Tibial nerve (tissue), 3 donors: ENCODE data around the gene ODR4.

Experiments used
- CTCF ChIP-seq, 5 experiments: fragments of 200-600 bp in 3 of 5; fragments of 450-650 bp in 2 of 5; sonication (generic) in 3 of 5; IDR thresholded peaks; one replicate each; pipeline ENCODE4 v1.5.1; 2016 to 2019; ENCODE audit warnings: antibody characterized with exemption in 5 of 5, mild to moderate bottlenecking in 3 of 5, moderate library complexity in 2 of 5
- POLR2A ChIP-seq, 2 donors: fragments of 450-650 bp; IDR thresholded peaks; one replicate each; pipeline ENCODE4 v1.6.1; 2017; ENCODE audit warnings: antibody characterized with exemption in 2 of 2, mild to moderate bottlenecking in 2 of 2, moderate library complexity in 2 of 2

GRCh38 chr1:186424539-186424938 is 48.9 kb downstream of the ODR4 start:
- TF ChIP-seq CTCF (IDR thresholded peaks at IDR 0.05), result no peak
- no peak for TF ChIP-seq POLR2A (IDR thresholded peaks at IDR 0.05)
